Neural cell (in vitro differentiated cells): ENCODE measurements around the gene SWAP70. TPM values are rescaled to one million over a fixed set of nuclear protein-coding genes. Genes with fewer than 3 reads are reported as not detected.

Source experiments
- H2AFZ ChIP-seq: fragments of 200-600, 300-800 bp; sonication (generic), shearing (Covaris generic); 2 replicates; pipeline ENCODE4 v1.6.0; 2014; ENCODE audit warnings: low read depth, mild to moderate bottlenecking, antibody characterized with exemption, low read length, moderate library complexity
- H3F3A ChIP-seq: fragments of 200-600 bp; shearing (Covaris generic); 2 replicates; pipeline ENCODE4 v1.6.1; 2016; ENCODE audit warnings: mild to moderate bottlenecking, moderate library complexity, mixed read lengths, antibody characterized with exemption, low read length; ENCODE audit not compliant: insufficient read depth, poor library complexity, severe bottlenecking
- H3K27ac ChIP-seq: fragments of 200-600, 300-800 bp; sonication (generic), shearing (Covaris generic); 2 replicates; pipeline ENCODE4 v1.5.1; 2014; ENCODE audit warnings: mild to moderate bottlenecking, low read length, moderate library complexity
- H3K27me3 ChIP-seq: fragments of 300-800, 200-600 bp; sonication (generic), shearing (Covaris generic); 2 replicates; pipeline ENCODE4 v1.6.0; 2014; ENCODE audit warnings: mild to moderate bottlenecking, low read depth, low read length, moderate library complexity; ENCODE audit not compliant: insufficient read depth
- H3K36me3 ChIP-seq: fragments of 300-800, 200-600 bp; sonication (generic), shearing (Covaris generic); 2 replicates; pipeline ENCODE4 v1.5.1; 2014; ENCODE audit warnings: mild to moderate bottlenecking, antibody characterized with exemption, low read length, moderate library complexity; ENCODE audit not compliant: insufficient read depth
- H3K4me2 ChIP-seq: fragments of 300-800, 200-600 bp; sonication (generic), shearing (Covaris generic); 2 replicates; pipeline ENCODE4 v1.6.0; 2014; ENCODE audit warnings: mild to moderate bottlenecking, low read length
- H3K4me3 ChIP-seq: fragments of 300-800, 200-600 bp; sonication (generic), shearing (Covaris generic); 2 replicates; pipeline ENCODE4 v1.5.1; 2014; ENCODE audit warnings: mild to moderate bottlenecking, low read length, moderate library complexity
- H3K79me2 ChIP-seq: fragments of 200-600 bp; shearing (Covaris generic); replicated peaks from 2 replicates; pipeline ENCODE4 v1.6.0; 2014; ENCODE audit warnings: mild to moderate bottlenecking, low read length, moderate library complexity; ENCODE audit not compliant: insufficient read depth
- H3K9ac ChIP-seq: fragments of 300-800, 200-600 bp; sonication (generic), shearing (Covaris generic); 2 replicates; pipeline ENCODE4 v1.6.1; 2016; ENCODE audit warnings: mild to moderate bottlenecking, low read length, mixed read lengths
- H3K9me2 ChIP-seq: fragments of 200-600 bp; shearing (Covaris generic); 2 replicates; pipeline ENCODE4 v1.6.1; 2016; ENCODE audit warnings: mild to moderate bottlenecking, low read length, mixed read lengths; ENCODE audit not compliant: insufficient read depth
- H3K9me3 ChIP-seq: fragments of 200-600, 300-800 bp; sonication (generic), shearing (Covaris generic); 2 replicates; pipeline ENCODE4 v1.6.1; 2016; ENCODE audit warnings: mild to moderate bottlenecking, mixed run types, low read length, moderate library complexity, mixed read lengths
- H4K20me1 ChIP-seq: fragments of 200-600 bp; shearing (Covaris generic); 2 replicates; pipeline ENCODE4 v1.6.1; 2016; ENCODE audit warnings: mild to moderate bottlenecking, mixed run types; ENCODE audit not compliant: insufficient read depth
- CTCF ChIP-seq: fragments of 450-650 bp; IDR thresholded peaks from 2 replicates; pipeline ENCODE4 v1.5.1; 2014; ENCODE audit warnings: antibody characterized with exemption, mild to moderate bottlenecking, moderate library complexity; ENCODE audit not compliant: poor library complexity, severe bottlenecking
- EP300 ChIP-seq: fragments of 450-650 bp; conservative IDR thresholded peaks from 2 replicates; pipeline ENCODE4 v1.6.1; 2014; ENCODE audit warnings: antibody characterized with exemption, mild to moderate bottlenecking, moderate library complexity; ENCODE audit not compliant: poor library complexity, severe bottlenecking
- EZH2 ChIP-seq: fragments of 200-600, 300-800 bp; shearing (Covaris generic), sonication (generic); IDR thresholded peaks from 2 replicates; pipeline ENCODE4 v1.6.1; 2014; ENCODE audit warnings: antibody characterized with exemption, low read length, borderline replicate concordance, mild to moderate bottlenecking; ENCODE audit not compliant: insufficient read depth, poor library complexity, severe bottlenecking
- MXI1 ChIP-seq: fragments of 450-650 bp; conservative IDR thresholded peaks from 2 replicates; pipeline ENCODE4 v1.6.1; 2014; ENCODE audit warnings: antibody characterized with exemption, mild to moderate bottlenecking; ENCODE audit not compliant: poor library complexity, severe bottlenecking
- POLR2AphosphoS5 ChIP-seq: IDR thresholded peaks from 2 replicates; pipeline ENCODE4 v1.6.1; 2012
- RAD21 ChIP-seq: fragments of 450-650 bp; conservative IDR thresholded peaks from 2 replicates; pipeline ENCODE4 v1.6.1; 2014; ENCODE audit warnings: antibody characterized with exemption, mild to moderate bottlenecking, moderate library complexity
- REST ChIP-seq: IDR thresholded peaks from 2 replicates; pipeline ENCODE4 v1.6.1; 2012; ENCODE audit warnings: borderline replicate concordance
- SMC3 ChIP-seq: fragments of 450-650 bp; conservative IDR thresholded peaks from 2 replicates; pipeline ENCODE4 v1.6.1; 2014; ENCODE audit warnings: antibody characterized with exemption, mild to moderate bottlenecking, moderate library complexity; ENCODE audit not compliant: poor library complexity
- TAF1 ChIP-seq: IDR thresholded peaks from 2 replicates; pipeline ENCODE4 v1.6.1; 2012; ENCODE audit warnings: low read depth
- polyA plus RNA-seq: library from polyadenylated mRNA; depleted of rRNA; stranded (reverse); fragments of >200 nt; gene quantifications from 2 replicates; pipeline ENCODE4 v1.2.3, GENCODE V29; 2014

The SWAP70 gene
- polyA plus RNA-seq, 1 donor from 2014 or later: 1.4 TPM

- TF ChIP-seq REST: no peak
- Histone ChIP-seq H3K27me3 (no peaks in the 10 kb centered on the region), H3K4me3 (no peak overlapping the region), H2AFZ (no peak overlapping the region), H3K4me2 (no peak overlapping the region), H4K20me1 (no peaks in the 10 kb centered on the region), H3K27ac (no peak overlapping the region), H3K9me2 (no peaks in the 10 kb centered on the region), H3F3A (no peaks in the 10 kb centered on the region), H3K36me3 (no peaks in the 10 kb centered on the region), H3K79me2 (no peaks in the 10 kb centered on the region), H3K9me3 (no peaks in the 10 kb centered on the region), H3K9ac (no peak overlapping the region)
Observed at GRCh38 chr11:9750551-9750950, 86.7 kb downstream of the SWAP70 start.

GRCh38 chr11:9752091-9752490 lies 88.2 kb downstream of the SWAP70 start:
- H3K27me3 ChIP-seq: no peaks in the 10 kb centered on the region
- no peaks in the 10 kb centered on the region for H3K9me3 ChIP-seq
- H3K9me2 ChIP-seq: no peaks in the 10 kb centered on the region
- no peaks in the 10 kb centered on the region for H3K79me2 ChIP-seq
- TF ChIP-seq CTCF (no peak), EP300 (no peak), SMC3 (no peak), EZH2 (no peak), POLR2AphosphoS5 (no peak), RAD21 (no peak), REST (no peak), MXI1 (no peak), TAF1 (no peak)
- no peaks in the 10 kb centered on the region for H3F3A ChIP-seq
- no peak overlapping the region for H3K4me3 ChIP-seq
- H2AFZ ChIP-seq: no peak overlapping the region
- no peaks in the 10 kb centered on the region for H3K36me3 ChIP-seq
- H3K9ac ChIP-seq: no peak overlapping the region
- H3K27ac ChIP-seq: no peak overlapping the region
- H4K20me1 ChIP-seq: no peaks in the 10 kb centered on the region
- no peak overlapping the region for H3K4me2 ChIP-seq
